DMS114 treated with DMSO at 0.1 percent for 48 hours (cell line): ENCODE measurements around the gene AGA.

ENCODE experiments used
- DNase-seq: peaks from one replicate; lab custom pipeline; 2025; ENCODE audit not compliant: unreplicated experiment; lab: John Stamatoyannopoulos, UW

AGA gene

GRCh38 chr4:177391287-177391686, 51.0 kb downstream of the AGA start:
- no peak for DNase-seq

- DNase-seq, result no peak
These were observed 55.9 kb downstream of the AGA start for GRCh38 chr4:177386278-177386815.

- no peak for DNase-seq
These were observed 56.5 kb downstream of the AGA start for GRCh38 chr4:177385576-177386277.

GRCh38 chr4:177384856-177385397, 57.3 kb downstream of the AGA start:
- no peak for DNase-seq

- DNase-seq, result no peak
These were observed 60.4 kb downstream of the AGA start for GRCh38 chr4:177381762-177382310.
